CMK (cell line): ENCODE measurements around the gene MAPK1.
A peak's percentile ranks its signal among the peaks of the same experiment; 100 is the strongest.
"Not testable (repeated sequence)": the region's sequence is repeated elsewhere in the genome, so short reads cannot be mapped to it uniquely, and the experiment has no call there.

Source experiments
- DNase-seq: peaks from one replicate; pipeline ENCODE4 v3.0.0-alpha.2; 2010; ENCODE audit warnings: low read depth

Gene MAPK1

GRCh38 chr22:21867528-21868266 is at the start of gene MAPK1:
Gene MAPK1, minus strand, starts transcription at chr22:21867645. Its CDS starts 205 bp downstream, at chr22:21867440.
- DNase-seq, result peak; percentile 89

- DNase-seq, result no peak
Observed at GRCh38 chr22:21916309-21916918, 49.0 kb upstream of the MAPK1 start.

- DNase-seq, result no peak
Observed at GRCh38 chr22:21915624-21916308, 48.3 kb upstream of the MAPK1 start.

GRCh38 chr22:21914033-21914642 is 46.7 kb upstream of the MAPK1 start:
- DNase-seq, result not testable (repeated sequence)

GRCh38 chr22:21910367-21910766 is 42.9 kb upstream of the MAPK1 start:
- not testable (repeated sequence) for DNase-seq

GRCh38 chr22:21909871-21910270 is 42.4 kb upstream of the MAPK1 start:
- no peak for DNase-seq

- DNase-seq, result no peak
Observed at GRCh38 chr22:21907638-21908522, 40.4 kb upstream of the MAPK1 start.

- DNase-seq, result not testable (repeated sequence)
Observed at GRCh38 chr22:21905234-21905633, 37.8 kb upstream of the MAPK1 start.

- no peak for DNase-seq
Observed at GRCh38 chr22:21904250-21904789, 36.9 kb upstream of the MAPK1 start.

- DNase-seq, result no peak
Observed at GRCh38 chr22:21903283-21903682, 35.8 kb upstream of the MAPK1 start.

- DNase-seq, result no peak
Observed at GRCh38 chr22:21902296-21903087, 35.0 kb upstream of the MAPK1 start.

- DNase-seq, result no peak
Observed at GRCh38 chr22:21898354-21898896, 31.0 kb upstream of the MAPK1 start.

- DNase-seq, result no peak
Observed at GRCh38 chr22:21896951-21897513, 29.6 kb upstream of the MAPK1 start.

- not testable (repeated sequence) for DNase-seq
Observed at GRCh38 chr22:21896275-21896674, 28.8 kb upstream of the MAPK1 start.

- DNase-seq, result no peak
Observed at GRCh38 chr22:21894799-21895198, 27.4 kb upstream of the MAPK1 start.

GRCh38 chr22:21889251-21889990 is 22.0 kb upstream of the MAPK1 start:
- DNase-seq, result no peak

GRCh38 chr22:21887841-21888240 is 20.4 kb upstream of the MAPK1 start:
- no peak for DNase-seq

GRCh38 chr22:21883930-21884329 is 16.5 kb upstream of the MAPK1 start:
- not testable (repeated sequence) for DNase-seq

- DNase-seq, result not testable (repeated sequence)
Observed at GRCh38 chr22:21882754-21883333, 15.4 kb upstream of the MAPK1 start.
